ENCODE results near the gene ACKR1. TPM values are rescaled to one million over a fixed set of nuclear protein-coding genes. Genes with fewer than 3 reads are reported as not detected.

ACKR1 gene
- total RNA-seq, 1 donor: not detected

DNA sequence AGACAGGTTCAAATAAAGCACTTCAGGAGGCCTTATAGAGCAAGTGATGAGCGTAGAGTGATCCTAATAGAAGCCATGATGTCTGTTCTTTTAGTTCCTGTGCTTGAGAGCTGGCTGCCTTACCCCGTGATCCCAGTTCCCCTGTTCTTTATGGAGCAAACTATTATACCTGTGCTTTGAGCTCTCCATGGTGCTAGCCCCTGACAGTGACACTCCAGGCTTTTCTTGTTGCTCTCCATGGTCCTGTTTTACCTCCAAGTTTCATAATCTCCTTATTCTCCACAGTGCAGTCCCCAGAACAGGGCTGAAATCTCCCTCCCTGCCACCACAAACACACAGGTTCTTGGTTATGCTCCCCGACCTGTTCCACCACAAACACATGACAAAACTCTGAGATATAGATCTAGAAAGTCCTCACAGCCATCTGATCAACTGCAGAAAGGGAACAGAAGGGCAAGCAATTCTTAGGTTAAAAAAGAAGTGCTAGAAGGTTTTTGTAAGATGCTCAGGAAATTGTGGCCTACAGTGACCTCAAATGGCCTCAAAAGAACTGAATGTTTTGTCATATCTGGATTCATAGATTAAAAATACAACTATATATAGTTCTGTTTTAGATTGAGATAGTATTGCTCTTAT is 27.3 kb upstream of the ACKR1 start:
- H3K4me3 ChIP-seq (ENCODE audit: low read length): no peak overlapping the region
- peaks cover 3% of the 10 kb centered on the region for H3K4me1 ChIP-seq (ENCODE audit: insufficient read depth, low read length)
- H3K9me3 ChIP-seq (ENCODE audit: low read depth, low read length): no peaks in the 10 kb centered on the region
- peaks cover 35% of the 10 kb centered on the region for H3K27me3 ChIP-seq (ENCODE audit: insufficient read depth, low read length)

DNA sequence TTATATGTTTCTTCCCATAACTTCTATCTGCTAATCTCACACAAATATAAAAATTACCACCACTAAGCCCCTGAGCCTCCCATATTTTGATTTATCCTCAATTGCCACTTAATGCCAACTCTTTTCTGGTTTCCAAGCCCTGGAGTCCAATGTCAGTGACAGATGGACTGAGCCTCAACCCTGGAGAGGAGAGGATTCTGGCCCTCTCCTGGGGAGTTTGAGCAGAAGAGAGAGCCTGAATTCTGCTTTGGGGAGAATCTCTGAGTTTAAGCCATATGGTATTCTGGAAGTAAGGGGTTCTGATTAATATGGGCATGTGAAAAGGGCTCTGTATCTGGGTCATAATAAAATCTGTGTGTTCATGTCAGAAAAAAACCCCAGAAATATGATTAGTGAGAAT is 24.8 kb upstream of the ACKR1 start:
- H3K9me3 ChIP-seq (ENCODE audit: low read depth, low read length): no peaks in the 10 kb centered on the region

DNA sequence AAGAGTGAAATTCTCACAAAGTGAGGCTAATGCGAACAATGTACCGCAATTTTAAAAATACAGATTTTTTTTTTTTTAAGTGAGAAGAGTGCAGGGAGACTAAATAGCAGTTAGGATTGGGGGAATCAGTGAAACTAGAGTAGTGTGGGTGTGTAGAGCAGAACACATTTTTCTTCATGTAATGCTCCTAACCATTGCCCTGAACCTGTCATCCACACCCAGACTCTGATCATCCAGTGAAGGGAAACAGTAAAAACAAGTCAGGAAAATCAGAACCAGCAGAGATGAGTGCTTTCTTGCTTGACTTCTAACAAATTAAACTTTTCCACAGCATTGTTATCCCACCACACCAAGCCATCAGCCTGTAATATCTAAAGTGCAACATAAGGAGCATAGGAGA is 24.2 kb upstream of the ACKR1 start:
- Histone ChIP-seq H3K9me3 (ENCODE audit: low read depth, low read length) (no peaks in the 10 kb centered on the region), H3K27me3 (ENCODE audit: insufficient read depth, low read length) (peaks cover 25% of the 10 kb centered on the region), H3K4me1 (ENCODE audit: insufficient read depth, low read length) (no peaks in the 10 kb centered on the region), H3K4me3 (ENCODE audit: low read length) (no peak overlapping the region)

More for the DNA sequence above, 24.8 kb upstream of the ACKR1 start:
- no peaks in the 10 kb centered on the region for H3K4me1 ChIP-seq (ENCODE audit: insufficient read depth, low read length)
- H3K4me3 ChIP-seq (ENCODE audit: low read length): no peak overlapping the region
- H3K27me3 ChIP-seq (ENCODE audit: insufficient read depth, low read length): peaks cover 23% of the 10 kb centered on the region

DNA sequence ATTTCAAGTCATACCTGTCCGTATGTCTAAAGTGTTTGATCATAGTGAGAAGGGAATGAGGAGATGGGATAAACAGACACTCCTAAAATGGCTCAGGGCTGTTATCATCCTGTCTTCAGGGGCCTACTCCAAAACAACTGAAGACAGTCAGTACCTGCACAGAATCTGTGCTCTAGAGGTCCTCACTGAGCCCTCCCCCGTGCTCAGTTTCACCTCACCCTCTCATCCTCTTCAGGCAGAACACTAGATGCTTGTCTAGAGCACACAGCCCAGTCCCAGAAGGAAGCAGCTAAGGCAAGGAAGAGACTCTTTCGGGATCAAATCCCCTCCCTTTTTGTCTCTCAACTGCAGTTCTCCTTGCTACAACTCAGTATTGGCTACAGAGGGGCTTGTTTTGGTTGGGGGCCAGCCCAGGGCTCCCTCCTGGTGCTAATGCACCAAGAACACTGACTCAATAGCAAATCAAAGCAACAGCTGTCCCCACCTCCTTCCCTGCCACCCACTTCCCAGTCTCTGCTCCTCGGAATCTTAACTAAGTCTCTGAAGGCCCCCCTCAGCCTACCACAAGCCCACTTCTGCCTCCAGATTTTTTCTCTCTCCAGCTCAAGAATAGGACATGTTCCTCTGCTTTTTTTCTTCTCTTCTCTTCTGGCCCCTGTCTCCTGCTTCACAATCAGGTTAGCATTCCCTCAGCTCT is 23.2 kb upstream of the ACKR1 start:
- no peak overlapping the region for H3K4me3 ChIP-seq (ENCODE audit: low read length)
- no peaks in the 10 kb centered on the region for H3K4me1 ChIP-seq (ENCODE audit: insufficient read depth, low read length)
- H3K27me3 ChIP-seq (ENCODE audit: insufficient read depth, low read length): peaks cover 31% of the 10 kb centered on the region

DNA sequence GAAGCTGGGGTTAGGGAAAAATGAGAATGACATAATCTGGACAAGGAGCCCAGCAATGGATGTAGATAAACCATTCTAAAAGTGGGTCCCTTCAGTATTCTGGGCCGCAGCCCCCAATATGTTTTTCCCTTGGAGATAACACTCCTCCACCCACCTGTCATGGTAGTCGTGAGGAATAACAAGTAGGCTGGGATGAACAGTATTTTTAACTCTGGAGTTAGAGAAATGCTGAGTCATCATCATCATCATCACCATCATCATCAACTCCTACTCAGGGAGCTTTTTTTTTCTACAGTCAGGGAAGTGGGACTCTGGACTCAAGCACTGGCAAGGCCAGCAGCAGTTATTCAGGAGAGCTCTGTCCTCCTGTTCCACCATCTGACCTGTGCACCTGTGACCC is 20.5 kb upstream of the ACKR1 start:
- H3K4me3 ChIP-seq (ENCODE audit: low read length): no peak overlapping the region
- H3K9me3 ChIP-seq (ENCODE audit: low read depth, low read length): no peaks in the 10 kb centered on the region
- peaks cover 46% of the 10 kb centered on the region for H3K27me3 ChIP-seq (ENCODE audit: insufficient read depth, low read length)
- H3K4me1 ChIP-seq (ENCODE audit: insufficient read depth, low read length): peaks cover 4% of the 10 kb centered on the region

More for the DNA sequence above, 23.2 kb upstream of the ACKR1 start:
- no peaks in the 10 kb centered on the region for H3K9me3 ChIP-seq (ENCODE audit: low read depth, low read length)

DNA sequence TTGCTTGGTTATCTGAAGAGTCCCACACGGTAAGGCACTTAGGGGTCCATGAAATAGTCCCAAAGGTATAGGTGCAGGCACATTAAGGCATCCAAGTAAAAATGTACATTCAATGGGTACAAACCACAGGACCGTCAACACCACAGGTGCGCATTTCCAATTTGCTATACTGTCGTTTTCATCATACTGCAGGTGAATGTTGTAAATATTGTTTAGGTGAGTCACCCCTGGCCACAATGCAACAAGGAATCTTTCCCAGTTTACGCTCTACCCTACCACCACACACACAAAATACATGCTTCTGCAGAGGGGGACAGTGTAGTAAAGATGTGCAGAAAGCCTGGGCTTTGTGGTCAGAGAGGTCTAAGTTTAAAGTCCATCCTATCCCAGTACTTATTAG is 19.6 kb upstream of the ACKR1 start:
- Histone ChIP-seq H3K27me3 (ENCODE audit: insufficient read depth, low read length) (peaks cover 53% of the 10 kb centered on the region), H3K4me3 (ENCODE audit: low read length) (no peak overlapping the region), H3K4me1 (ENCODE audit: insufficient read depth, low read length) (peaks cover 4% of the 10 kb centered on the region), H3K9me3 (ENCODE audit: low read depth, low read length) (no peaks in the 10 kb centered on the region)

DNA sequence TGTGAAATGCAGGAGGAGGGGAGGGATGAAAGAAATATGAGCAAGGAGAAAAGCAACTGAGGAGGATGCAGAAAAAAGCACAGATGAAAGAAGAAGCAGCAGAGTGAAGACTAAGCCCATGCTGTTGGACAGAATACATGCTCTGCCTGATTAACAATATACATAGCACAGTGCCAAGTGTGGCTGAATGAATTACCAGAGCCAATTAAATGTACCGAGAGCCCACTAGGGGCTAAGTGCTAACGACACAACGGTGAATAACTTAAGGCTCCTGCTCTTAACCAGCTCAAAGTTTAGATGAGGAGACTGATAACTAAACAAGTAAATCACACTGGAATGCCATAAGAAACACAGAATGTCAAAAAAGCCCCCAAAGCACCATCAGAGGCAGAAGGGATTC is 17.6 kb upstream of the ACKR1 start:
- Histone ChIP-seq H3K9me3 (ENCODE audit: low read depth, low read length) (no peaks in the 10 kb centered on the region), H3K27me3 (ENCODE audit: insufficient read depth, low read length) (peaks cover 61% of the 10 kb centered on the region), H3K4me3 (ENCODE audit: low read length) (no peak overlapping the region), H3K4me1 (ENCODE audit: insufficient read depth, low read length) (peaks cover 4% of the 10 kb centered on the region)

DNA sequence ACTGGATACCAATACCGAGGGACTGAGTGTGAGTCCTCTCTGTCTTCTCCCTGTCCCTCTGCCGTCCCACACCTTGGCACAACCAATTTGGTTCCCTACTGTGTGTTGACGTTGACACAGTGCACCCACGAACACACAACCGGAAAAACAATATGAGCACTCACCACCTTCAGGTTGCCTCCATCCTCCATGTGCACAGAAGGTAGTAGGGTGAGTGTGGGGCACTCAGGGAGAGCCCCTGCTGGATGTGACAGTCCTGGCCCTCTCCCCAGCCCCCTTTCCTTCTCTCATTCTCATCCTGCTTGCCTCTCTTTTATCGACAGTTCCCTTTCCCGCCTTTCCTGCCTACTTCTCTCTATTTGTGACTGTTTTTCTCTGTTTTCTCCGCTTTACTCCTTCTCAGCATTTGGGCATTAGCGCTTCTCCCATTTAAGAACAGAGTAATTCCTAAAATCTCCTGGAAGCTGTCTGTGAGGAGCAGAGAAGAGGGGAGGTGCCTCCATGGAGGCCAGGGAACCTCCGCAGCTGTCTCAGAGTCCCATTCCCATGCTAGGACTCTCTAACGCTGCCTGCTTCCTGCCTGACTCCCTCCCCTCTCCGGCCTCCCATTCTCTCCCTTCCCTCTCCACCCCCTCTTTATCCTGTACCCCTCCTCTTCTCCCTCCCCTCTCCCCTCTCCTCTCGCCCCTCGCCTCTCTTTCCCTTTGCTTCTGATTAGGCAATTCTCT is 16.9 kb upstream of the ACKR1 start:
- H3K4me1 ChIP-seq (ENCODE audit: insufficient read depth, low read length): peaks cover 4% of the 10 kb centered on the region
- H3K27me3 ChIP-seq (ENCODE audit: insufficient read depth, low read length): peaks cover 61% of the 10 kb centered on the region
- no peaks in the 10 kb centered on the region for H3K9me3 ChIP-seq (ENCODE audit: low read depth, low read length)
- peak overlapping the region; percentile 13 for H3K4me3 ChIP-seq (ENCODE audit: low read length)

DNA sequence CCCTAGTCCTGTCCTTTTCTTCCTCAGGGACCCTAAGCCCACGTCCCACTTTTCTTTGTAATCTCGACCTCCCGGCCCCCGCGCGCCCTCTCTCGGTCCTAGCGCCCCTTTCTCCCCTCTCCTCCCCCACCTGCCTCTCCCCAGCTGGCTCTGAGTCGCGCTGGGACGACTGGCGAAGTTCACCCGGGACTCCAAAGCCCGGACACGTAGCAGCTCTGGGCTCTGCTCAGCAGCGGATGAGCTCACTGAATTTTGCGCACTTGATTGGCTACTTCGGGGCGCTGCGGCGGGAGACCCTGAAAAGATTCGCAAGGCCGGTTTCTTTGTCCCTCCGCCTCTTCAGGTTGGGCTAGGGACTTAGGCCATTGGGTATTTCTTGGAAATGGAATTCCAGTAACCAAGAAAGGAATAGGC is 16.3 kb upstream of the ACKR1 start:
- Histone ChIP-seq H3K9me3 (ENCODE audit: low read depth, low read length) (no peaks in the 10 kb centered on the region), H3K27me3 (ENCODE audit: insufficient read depth, low read length) (peaks cover 59% of the 10 kb centered on the region), H3K4me3 (ENCODE audit: low read length) (peak overlapping the region; percentile 13), H3K4me1 (ENCODE audit: insufficient read depth, low read length) (peaks cover 4% of the 10 kb centered on the region)

DNA sequence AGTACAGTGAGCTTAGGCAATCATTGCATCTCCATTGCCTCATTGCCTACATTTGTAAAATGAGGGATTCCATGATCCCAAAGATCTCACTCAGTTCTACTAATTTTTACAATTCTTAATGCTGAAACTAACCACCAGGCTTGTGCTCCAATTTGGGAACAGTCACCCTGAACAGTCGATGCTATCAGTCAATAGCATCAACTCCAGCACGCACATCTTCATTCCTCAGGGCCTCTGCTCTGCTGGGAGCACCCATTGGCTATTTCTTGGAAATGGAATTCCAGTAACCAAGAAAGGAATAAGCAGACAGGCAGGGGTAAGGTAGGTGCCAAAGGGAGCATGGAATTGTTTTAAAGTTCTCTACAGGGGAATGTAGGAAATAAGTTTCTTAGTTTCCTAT is 14.2 kb upstream of the ACKR1 start:
- H3K4me1 ChIP-seq (ENCODE audit: insufficient read depth, low read length): peaks cover 4% of the 10 kb centered on the region
- H3K4me3 ChIP-seq (ENCODE audit: low read length): no peak overlapping the region
- peaks cover 50% of the 10 kb centered on the region for H3K27me3 ChIP-seq (ENCODE audit: insufficient read depth, low read length)
- H3K9me3 ChIP-seq (ENCODE audit: low read depth, low read length): no peaks in the 10 kb centered on the region

DNA sequence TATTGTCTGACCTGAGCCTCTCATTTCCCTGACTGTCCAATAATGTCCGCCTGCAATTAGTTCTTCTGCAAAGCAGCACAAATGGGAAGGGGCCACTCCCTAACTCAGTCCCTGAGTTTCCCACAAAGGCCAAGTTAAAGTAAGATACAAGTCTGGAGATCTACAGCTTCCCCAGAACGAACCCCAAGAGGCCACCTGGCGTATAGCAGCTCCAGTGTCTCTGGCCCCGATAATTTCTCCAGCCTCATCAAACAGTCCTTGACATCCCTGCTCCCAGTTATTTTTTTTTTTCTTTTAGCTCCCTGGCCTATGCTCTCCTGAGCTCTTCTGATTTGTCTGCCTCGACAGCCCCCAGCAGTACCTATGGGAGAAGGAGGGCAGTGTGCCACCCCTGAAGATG is 8.1 kb upstream of the ACKR1 start:
- peaks cover 5% of the 10 kb centered on the region for H3K4me1 ChIP-seq (ENCODE audit: insufficient read depth, low read length)
- H3K4me3 ChIP-seq (ENCODE audit: low read length): no peak overlapping the region
- no peaks in the 10 kb centered on the region for H3K27me3 ChIP-seq (ENCODE audit: insufficient read depth, low read length)
- H3K9me3 ChIP-seq (ENCODE audit: low read depth, low read length): no peaks in the 10 kb centered on the region

DNA sequence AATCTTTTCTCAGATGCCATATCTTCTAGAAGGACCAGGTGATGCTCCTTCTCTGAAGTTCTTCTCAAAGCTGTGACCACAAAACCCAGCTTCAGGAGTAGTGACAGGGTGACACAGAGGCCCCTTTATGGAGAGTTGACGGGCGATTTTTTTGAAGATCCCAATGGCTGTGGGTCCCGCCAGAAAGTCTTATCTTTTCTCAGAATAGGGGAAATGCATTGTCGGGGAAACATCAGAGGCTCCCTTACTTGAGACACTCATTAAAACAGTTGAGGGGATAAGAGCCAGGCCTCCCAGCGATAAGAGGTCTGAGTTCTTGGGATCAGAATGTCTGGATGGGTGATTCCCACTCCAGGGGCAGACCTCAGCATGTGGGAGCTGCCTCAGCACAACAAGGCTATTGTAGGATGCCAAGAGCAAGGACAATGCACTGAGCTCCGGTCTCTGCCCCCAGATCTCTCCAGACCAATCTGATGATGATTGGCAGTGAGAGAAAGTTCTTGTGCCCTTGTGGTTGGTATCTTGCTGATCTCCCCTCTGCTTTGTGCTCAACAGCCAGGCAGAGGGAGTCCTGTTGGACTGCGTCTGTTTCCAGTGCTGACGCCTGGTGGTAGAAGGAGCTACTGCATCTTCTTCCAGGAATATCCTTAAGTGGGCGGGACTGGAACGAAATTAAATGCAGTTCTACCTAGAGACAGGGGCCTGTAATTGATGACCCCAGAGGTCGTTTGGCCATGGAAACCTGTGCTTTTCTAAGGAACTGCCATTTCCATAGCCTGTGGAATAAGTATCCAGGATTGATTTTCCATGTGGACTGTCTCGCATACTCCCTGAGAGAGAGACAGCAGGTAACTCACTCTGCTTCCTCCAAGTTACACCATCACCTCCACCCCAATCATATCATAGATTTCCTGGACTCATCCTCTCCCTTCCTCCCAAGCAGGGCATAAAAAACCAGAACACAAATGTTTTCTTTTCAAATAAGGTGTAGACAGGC is 6.8 kb upstream of the ACKR1 start:
- H3K27me3 ChIP-seq (ENCODE audit: insufficient read depth, low read length): no peaks in the 10 kb centered on the region
- peaks cover 11% of the 10 kb centered on the region for H3K4me1 ChIP-seq (ENCODE audit: insufficient read depth, low read length)
- H3K4me3 ChIP-seq (ENCODE audit: low read length): no peak overlapping the region
- H3K9me3 ChIP-seq (ENCODE audit: low read depth, low read length): no peaks in the 10 kb centered on the region

DNA sequence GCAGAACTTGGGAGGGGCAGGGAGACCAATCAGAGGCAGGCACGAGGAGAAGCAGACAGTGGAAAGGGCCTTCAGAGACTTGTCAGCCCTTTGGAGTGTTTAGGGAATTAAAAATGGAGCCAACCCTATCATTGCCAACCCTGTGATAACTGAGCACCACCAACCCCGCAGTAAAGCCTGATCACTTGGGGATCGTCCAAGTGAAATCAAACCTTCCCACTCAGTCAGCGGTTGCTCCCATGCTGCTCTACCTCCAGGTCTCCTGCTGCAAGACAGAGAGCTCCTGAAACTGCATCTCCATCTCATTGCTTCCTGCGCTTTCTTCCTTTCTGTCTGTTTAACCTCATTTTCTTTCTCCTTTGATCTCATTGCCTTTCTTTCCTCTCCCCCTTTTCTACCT is 4.8 kb upstream of the ACKR1 start:
- H3K4me1 ChIP-seq (ENCODE audit: insufficient read depth, low read length): peaks cover 11% of the 10 kb centered on the region
- H3K4me3 ChIP-seq (ENCODE audit: low read length): no peak overlapping the region
- no peaks in the 10 kb centered on the region for H3K27me3 ChIP-seq (ENCODE audit: insufficient read depth, low read length)
- H3K9me3 ChIP-seq (ENCODE audit: low read depth, low read length): no peaks in the 10 kb centered on the region

DNA sequence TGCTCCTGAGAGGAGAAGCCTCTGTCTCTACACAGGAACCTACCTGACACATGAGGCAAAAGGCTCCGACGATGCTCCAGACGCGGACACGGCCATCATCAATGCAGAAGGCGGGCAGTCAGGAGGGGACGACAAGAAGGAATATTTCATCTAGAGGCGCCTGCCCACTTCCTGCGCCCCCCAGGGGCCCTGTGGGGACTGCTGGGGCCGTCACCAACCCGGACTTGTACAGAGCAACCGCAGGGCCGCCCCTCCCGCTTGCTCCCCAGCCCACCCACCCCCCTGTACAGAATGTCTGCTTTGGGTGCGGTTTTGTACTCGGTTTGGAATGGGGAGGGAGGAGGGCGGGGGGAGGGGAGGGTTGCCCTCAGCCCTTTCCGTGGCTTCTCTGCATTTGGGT is 3.9 kb upstream of the ACKR1 start:
- peaks cover 11% of the 10 kb centered on the region for H3K4me1 ChIP-seq (ENCODE audit: insufficient read depth, low read length)
- H3K4me3 ChIP-seq (ENCODE audit: low read length): no peak overlapping the region
- H3K27me3 ChIP-seq (ENCODE audit: insufficient read depth, low read length): no peaks in the 10 kb centered on the region
- H3K9me3 ChIP-seq (ENCODE audit: low read depth, low read length): no peaks in the 10 kb centered on the region
